C4-2B (cell line): ENCODE data around the gene REXO1.
A peak's percentile ranks its signal among the peaks of the same experiment; 100 is the strongest.

ENCODE experiments used
- H3K27ac ChIP-seq: fragments of 450-650 bp; 2 replicates; pipeline ENCODE4 v1.5.1; 2017
- ZFX ChIP-seq: fragments of 450-650 bp; IDR thresholded peaks from 2 replicates; pipeline ENCODE4 v1.6.1; 2017
- TF ChIP-seq, protein P1 (sequence below): fragments of 450-650 bp; conservative IDR thresholded peaks from 2 replicates; pipeline ENCODE4 v1.5.1; 2017; ENCODE audit warnings: mild to moderate bottlenecking

REXO1 gene

DNA sequence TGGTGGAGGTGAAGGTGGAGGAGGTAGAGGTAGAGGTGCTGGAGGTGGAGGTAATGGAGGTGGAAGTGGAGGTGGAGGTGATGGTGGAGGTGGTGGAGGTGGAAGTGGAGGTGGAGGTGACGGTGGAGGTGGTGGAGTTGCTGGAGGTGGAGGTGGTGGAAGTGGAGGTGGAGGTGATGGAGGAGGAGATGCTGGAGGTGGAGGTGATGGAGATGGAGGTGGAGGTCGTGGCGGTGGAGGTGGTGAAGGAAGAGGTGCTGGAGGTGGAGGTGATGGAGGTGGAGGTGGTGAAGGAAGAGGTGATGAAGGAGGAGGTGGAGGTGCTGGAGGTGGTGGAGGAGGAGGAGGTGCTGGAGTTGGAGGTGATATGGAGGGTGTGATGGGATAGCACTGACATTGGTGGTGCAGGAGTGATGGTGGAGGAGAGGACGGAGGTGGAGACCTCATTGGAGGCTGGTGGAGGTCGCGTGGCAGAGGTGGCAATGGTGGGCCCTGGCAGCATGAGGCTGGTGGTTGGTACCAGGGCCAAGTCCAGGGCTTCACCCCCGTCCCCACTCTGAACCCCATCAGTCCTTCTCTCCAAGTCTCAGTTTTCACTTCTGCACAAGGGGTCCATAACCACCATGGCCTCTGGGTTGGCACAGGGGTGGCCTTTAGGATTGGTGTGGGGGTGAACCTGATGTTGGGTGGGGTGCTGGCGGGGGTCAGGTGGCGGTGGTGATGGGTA is 79.2 kb downstream of the REXO1 start:
- no peak overlapping the region for H3K27ac ChIP-seq
- TF ChIP-seq, protein P1, sequence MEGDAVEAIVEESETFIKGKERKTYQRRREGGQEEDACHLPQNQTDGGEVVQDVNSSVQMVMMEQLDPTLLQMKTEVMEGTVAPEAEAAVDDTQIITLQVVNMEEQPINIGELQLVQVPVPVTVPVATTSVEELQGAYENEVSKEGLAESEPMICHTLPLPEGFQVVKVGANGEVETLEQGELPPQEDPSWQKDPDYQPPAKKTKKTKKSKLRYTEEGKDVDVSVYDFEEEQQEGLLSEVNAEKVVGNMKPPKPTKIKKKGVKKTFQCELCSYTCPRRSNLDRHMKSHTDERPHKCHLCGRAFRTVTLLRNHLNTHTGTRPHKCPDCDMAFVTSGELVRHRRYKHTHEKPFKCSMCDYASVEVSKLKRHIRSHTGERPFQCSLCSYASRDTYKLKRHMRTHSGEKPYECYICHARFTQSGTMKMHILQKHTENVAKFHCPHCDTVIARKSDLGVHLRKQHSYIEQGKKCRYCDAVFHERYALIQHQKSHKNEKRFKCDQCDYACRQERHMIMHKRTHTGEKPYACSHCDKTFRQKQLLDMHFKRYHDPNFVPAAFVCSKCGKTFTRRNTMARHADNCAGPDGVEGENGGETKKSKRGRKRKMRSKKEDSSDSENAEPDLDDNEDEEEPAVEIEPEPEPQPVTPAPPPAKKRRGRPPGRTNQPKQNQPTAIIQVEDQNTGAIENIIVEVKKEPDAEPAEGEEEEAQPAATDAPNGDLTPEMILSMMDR: no peak
- TF ChIP-seq ZFX: no peak

DNA sequence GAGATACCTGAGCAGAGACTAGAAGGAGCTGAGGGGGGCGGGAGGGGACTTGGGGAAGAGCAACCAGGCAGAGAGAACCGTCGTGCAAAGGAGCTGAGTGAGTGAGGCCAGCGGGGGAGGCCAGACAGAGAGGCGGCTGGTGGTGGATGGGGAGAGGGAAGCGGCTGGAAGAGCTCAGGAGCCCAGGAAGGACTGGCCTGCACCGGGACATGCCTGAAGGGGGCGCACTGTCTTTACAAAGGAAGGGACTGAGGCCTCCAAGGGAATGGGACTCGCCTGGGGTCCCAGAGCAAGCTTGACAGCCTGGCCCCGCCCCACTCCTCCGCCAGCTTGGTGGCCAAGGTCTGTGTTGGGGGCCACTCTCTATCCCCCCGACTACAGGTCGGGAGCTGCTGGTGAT is 80.0 kb downstream of the REXO1 start:
- TF ChIP-seq ZFX: no peak
- TF ChIP-seq, protein P1: no peak
- H3K27ac ChIP-seq: no peak overlapping the region

DNA sequence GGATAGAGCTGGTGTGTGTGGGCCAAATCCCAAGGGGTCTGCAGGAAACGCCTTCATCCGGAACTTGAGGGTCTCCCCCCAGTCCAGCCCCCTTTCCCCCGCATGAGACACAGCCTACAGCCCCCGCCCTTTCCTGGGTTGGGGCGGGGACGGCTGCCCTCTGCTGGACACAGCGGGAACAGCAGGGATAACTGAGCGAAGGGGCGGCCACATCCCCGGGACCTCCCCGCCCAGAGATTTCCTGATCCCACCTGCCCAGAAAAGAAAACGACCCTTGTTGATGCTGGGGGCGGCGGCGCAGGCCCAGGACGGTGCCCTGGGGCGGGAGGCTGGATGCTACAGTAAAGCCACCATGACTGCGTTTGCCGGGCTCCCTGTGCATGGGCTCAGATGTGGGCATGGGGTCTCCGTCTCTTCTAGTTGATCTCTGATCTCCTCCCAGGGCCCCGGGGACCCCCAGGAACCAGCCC is 80.8 kb downstream of the REXO1 start:
- no peak for TF ChIP-seq ZFX
- TF ChIP-seq, protein P1: peak; percentile 99

DNA sequence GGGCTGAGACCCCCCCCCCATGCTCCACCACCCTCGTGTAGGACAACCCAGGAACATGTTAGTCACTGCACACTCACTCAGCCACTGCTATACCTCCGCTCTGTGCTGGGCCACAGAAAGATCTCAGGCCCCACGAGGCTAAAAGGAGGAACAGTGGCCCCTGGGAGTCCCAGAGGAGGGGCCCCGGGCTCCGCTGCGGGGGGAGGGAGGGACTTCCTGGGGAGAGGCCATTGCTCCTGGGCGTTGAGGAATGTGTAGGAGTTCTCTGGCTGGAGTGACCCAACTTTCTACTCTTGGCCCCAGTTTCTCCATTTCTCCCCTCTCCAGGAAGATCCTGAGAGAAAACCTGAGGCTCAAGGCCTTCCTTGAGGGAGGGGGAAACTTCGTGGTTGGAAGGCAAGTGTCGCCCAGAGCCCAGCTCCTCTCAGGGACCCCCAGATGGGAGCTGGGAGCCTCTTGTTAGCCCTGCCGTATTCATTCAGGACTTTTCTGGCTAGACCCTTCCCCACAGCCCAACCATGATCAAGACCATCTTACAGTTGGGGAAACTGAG is 81.4 kb downstream of the REXO1 start:
- TF ChIP-seq ZFX: no peak
- H3K27ac ChIP-seq: no peak overlapping the region

More for the DNA sequence above, 80.8 kb downstream of the REXO1 start:
- no peak overlapping the region for H3K27ac ChIP-seq

DNA sequence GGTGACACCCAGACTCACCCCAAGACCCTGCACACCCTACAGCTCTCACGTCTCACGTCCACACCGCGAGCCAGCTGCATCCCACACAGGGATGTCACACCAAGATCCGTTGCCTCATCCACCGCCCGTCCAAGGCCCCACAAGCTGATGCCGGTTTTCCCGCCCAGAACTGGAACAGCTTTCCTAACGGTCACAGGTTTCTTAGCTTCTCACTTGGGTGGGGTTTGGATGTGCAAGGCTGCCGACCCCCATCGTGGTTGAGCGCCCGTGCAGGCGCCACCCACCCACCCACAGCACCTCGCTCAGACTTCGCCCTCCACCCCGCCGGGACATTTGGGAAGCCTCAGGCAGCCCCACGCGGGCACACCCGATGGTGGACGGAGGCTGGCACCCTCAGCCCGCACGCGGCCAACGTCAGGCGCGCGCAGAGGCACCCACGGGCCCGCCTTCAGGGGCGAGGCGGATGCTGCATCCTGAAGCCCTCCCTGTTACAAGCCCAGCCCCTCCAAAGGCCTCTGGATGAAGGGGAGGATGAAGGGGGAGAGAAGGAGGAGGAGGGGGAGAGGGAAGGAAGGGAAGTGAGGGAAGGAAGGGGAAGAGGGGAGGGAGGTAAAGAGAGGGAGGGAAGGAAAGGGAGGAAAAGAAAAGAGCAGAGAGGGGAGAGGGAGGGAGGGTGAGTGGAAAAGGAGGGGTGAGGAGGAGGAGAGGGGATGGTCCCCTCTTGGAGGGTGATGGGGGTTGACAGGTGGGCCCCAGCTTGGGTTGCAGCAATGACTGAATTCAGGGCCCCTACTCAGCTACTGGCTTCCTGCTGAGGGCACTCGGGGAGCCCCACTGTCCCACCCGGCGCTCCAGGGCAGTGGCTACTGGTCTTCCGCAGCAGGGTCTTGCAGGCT is 82.1 kb downstream of the REXO1 start:
- H3K27ac ChIP-seq: no peak overlapping the region
- TF ChIP-seq ZFX: no peak
